Measurements from ENCODE around the gene ADM.

Gene ADM

DNA sequence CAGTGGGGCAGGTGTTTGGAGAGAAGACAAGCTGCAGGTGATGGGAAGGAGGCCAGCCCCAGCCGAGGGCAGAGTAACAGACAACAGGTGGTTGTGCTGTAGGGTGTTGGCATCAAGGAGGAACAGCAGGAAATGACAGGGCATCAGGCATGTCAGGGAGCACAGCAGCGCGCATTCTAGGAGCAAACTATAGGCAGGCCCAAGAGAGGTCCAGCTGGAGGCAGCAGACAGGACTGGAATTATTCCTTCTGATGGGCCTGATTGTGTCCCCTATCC, 13.6 kb downstream of the ADM start:
- H3K4me1 ChIP-seq: peaks cover 13 to 39% (median 21%) of the 10 kb centered on the region in 10 experiments; a peak in 17 of 20 replicates
- peak overlapping the region in 9 of 11 experiments; percentile 15 to 61 (median 35); a peak in 15 of 22 replicates for H3K4me2 ChIP-seq
- TF ChIP-seq Cebpa-rat (IDR thresholded peaks at IDR 0.05): no peak
- H3K9me3 ChIP-seq (replicated peaks in 1 of 11): no peaks in the 10 kb centered on the region
- H3K27me3 ChIP-seq: no peaks in the 10 kb centered on the region; a peak in 1 of 22 replicates
- H3K4me3 ChIP-seq: no peak overlapping the region
- no peak overlapping the region for H3K9ac ChIP-seq
- no peaks in the 10 kb centered on the region for H4K20me1 ChIP-seq
- H3K36me3 ChIP-seq: no peaks in the 10 kb centered on the region
- H3K27ac ChIP-seq: no peak overlapping the region

DNA sequence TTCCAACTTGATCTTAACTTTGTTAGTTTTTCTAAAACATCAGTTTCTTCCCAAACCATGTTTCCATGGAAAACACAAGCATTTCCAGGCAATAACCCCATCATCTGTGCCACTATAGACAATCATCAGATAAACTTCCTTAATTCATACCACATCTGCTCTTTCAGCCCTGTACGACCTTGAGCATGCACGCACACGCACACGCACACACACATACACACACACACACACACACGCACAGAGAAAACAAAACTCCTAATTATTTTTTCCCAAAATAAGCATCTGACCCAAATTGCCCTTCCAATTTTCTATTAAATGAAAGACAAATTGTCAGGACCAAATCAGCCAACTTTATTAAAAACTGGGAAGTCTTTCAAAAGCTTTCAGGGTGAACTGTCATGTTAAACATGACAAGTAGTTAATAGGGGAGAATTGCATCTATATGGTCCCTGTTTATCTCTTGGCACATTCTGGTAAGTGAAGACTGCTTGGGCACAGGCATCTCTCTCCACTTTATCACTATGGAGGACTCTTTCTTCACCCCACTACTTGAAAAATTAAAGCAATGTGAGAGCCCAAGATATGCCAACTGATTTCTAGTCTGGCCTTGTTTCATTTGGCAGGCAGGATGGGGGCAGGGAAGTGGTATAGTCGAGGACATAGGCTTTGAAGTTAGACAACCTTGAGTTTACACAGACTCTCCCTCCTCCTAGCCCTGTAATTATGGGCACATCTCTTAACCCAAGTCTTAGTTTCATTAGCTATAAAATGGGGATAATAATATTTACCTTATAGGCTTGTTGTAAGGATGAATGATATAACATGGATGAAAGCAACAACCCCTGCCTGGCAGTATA, 15.1 kb downstream of the ADM start:
- H4K20me1 ChIP-seq: no peaks in the 10 kb centered on the region
- peaks cover 13 to 53% (median 21%) of the 10 kb centered on the region in 10 experiments; a peak in 17 of 20 replicates for H3K4me1 ChIP-seq
- TF ChIP-seq Cebpa-rat (IDR thresholded peaks at IDR 0.05): no peak
- H3K27ac ChIP-seq: no peak overlapping the region
- H3K4me3 ChIP-seq: no peak overlapping the region
- no peaks in the 10 kb centered on the region; a peak in 1 of 22 replicates for H3K27me3 ChIP-seq
- H3K36me3 ChIP-seq: no peaks in the 10 kb centered on the region
- H3K4me2 ChIP-seq: no peak overlapping the region
- no peaks in the 10 kb centered on the region for H3K9me3 ChIP-seq (replicated peaks in 1 of 11)
- H3K9ac ChIP-seq: no peak overlapping the region

DNA sequence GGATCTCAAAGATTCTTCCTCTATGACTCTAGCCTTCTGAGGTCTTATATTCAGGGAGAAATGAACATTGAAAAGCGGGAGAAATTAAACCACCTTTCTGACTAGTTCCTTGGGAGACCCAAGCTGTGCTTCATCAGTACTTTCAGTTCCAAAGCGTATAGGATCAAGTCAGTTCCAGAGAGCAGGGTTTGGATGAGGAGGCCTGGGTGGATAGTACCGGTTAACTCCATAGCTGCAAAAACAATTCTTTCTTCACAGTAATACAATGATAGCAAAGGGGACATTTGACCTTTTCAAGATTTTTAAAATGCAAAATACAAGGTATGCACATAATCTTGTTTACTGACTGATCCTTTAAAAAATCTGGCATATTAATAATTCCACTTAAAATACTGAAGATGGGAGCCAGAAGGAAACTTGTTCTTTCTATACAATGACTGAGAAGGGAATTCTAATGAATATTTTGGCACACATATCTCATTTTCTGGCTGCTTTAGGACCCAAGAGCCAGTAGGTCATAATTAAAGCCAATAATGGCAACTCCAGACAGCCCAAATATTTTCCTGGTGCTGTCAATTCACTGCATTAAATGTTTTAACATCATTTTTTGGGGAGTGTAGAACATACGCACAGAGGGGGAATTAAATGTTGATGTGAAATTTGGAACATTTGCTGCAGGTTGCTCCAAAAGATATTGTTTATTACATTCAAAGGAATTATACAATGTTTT, 16.0 kb downstream of the ADM start:
- TF ChIP-seq Cebpa-rat (IDR thresholded peaks at IDR 0.05): no peak
- H3K9ac ChIP-seq: no peak overlapping the region
- no peaks in the 10 kb centered on the region for H3K9me3 ChIP-seq (replicated peaks in 1 of 11)
- no peak overlapping the region for H3K27ac ChIP-seq
- no peaks in the 10 kb centered on the region for H3K36me3 ChIP-seq
- H3K27me3 ChIP-seq: no peaks in the 10 kb centered on the region; a peak in 1 of 22 replicates
- no peaks in the 10 kb centered on the region for H4K20me1 ChIP-seq
- no peak overlapping the region for H3K4me2 ChIP-seq
- peaks cover 13 to 60% (median 21%) of the 10 kb centered on the region in 10 experiments; a peak in 17 of 20 replicates for H3K4me1 ChIP-seq
- H3K4me3 ChIP-seq: no peak overlapping the region

DNA sequence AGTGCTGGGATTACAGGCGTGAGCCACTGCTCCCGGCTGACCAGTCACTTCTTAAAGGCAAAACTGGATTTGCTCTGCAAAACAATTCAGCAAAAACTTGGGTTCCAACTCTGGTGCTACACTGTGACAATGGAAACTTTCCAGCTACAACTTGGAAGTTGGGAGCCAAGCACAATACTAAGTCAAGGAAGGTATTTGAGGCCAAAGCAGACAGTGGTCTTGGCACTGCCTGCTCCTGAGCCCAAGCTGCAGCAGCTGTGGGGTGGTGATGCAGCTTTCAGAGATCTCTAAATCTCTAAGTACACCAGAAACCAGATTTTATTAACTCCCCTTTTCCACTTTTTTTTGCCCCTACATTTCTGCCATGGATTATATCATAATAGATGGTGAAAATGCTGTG, 17.5 kb downstream of the ADM start:
- Histone ChIP-seq H3K9ac (peak overlapping the region in 1 of 11 experiments; percentile 26; a peak in 2 of 22 replicates), H3K4me2 (peak overlapping the region in 3 of 11 experiments; percentile 50 to 72 (median 69); a peak in 6 of 22 replicates), H3K36me3 (no peaks in the 10 kb centered on the region), H4K20me1 (no peaks in the 10 kb centered on the region), H3K4me1 (peaks cover 13 to 60% (median 20%) of the 10 kb centered on the region in 10 experiments; a peak in 18 of 20 replicates), H3K4me3 (no peak overlapping the region), H3K9me3 (replicated peaks in 1 of 11) (peaks cover 0 to 8% (median 0%) of the 10 kb centered on the region in 11 experiments; a peak in 2 of 22 replicates), H3K27me3 (no peaks in the 10 kb centered on the region), H3K27ac (0 out of 22 replicates have a peak overlapping the region, but pooled peaks of 2 of the 11 experiments have one; percentile 1 to 13)
- TF ChIP-seq Cebpa-rat (IDR thresholded peaks at IDR 0.05): no peak

DNA sequence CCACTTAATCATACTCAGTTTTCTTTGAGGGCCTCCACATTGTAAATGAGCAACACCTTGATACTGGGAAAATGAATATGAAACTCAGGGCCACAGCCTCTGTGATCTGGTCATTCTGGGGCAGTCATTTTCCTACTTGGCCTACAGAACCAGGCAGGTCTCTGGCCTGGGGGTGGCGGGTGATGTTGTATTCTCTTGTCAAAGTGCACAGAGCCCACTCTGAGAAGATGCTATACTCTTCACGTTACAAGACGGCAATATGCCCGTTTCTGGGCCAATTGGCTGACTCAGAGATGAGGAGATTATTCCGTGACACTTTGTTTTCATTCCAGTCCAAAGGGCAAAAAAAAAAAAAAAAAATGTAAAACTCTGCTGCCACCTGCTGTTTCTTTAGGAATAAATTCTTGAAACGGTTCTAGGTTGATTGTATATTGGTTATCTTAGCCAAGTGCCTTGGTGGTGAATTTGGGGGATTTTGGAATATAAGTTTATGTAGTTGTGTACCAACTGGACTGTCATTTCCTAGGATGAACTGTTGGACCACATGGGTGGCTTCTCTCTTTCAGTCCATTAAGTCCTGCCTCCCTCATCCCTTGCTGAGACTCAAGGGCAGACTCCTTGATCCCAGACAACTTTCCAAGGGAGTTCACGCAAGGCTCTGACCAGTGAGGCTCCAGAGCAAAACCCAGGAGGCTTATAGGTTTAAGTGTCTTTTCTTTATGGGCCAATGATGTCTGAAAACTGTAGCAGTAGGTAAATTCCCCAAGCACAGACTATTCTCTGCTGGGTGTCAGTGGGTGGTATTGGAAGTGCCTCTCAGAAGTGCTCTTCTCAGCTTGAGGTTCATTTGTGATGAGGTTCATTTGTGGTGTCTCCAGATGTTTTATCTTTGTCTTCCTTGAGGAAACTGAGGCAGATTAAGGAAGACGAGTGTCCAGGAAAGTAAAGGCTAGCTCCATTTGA, 18.2 kb downstream of the ADM start:
- Histone ChIP-seq H3K4me3 (no peak overlapping the region), H3K27me3 (no peaks in the 10 kb centered on the region), H3K4me1 (peaks cover 6 to 60% (median 17%) of the 10 kb centered on the region in 10 experiments; a peak in 18 of 20 replicates), H3K27ac (0 out of 22 replicates have a peak overlapping the region, but pooled peaks of 1 of the 11 experiments have one; percentile 1), H3K9ac (peak overlapping the region in 1 of 11 experiments; percentile 26; a peak in 3 of 22 replicates), H3K9me3 (replicated peaks in 1 of 11) (peaks cover 0 to 13% (median 0%) of the 10 kb centered on the region in 11 experiments; a peak in 2 of 22 replicates), H3K36me3 (no peaks in the 10 kb centered on the region), H3K4me2 (peak overlapping the region in 5 of 11 experiments; percentile 27 to 72 (median 50); a peak in 8 of 22 replicates), H4K20me1 (no peaks in the 10 kb centered on the region)
- TF ChIP-seq Cebpa-rat (IDR thresholded peaks at IDR 0.05): no peak

DNA sequence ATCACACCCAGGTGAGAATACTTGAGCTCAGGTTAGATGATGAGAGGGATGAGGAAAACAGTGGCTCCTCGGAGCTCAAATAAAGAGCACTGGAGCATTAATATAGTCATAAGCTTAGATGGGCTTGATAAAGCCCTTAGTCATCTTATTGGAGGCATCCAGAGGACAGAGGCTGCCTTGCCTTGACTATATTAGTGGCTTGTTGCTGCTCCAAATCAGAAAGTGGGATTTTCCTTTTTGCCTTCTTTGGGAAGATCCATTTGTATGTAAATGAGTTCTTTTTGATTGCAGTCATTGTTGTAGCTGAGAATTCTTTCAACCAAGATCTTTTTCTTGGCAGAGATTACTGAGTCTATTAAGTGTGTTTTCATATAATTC, 18.9 kb downstream of the ADM start:
- no peaks in the 10 kb centered on the region for H3K36me3 ChIP-seq
- no peak overlapping the region for H3K4me3 ChIP-seq
- H4K20me1 ChIP-seq: no peaks in the 10 kb centered on the region
- no peak overlapping the region; a peak in 1 of 22 replicates for H3K9ac ChIP-seq
- H3K9me3 ChIP-seq (replicated peaks in 1 of 11): peaks cover 0 to 13% (median 0%) of the 10 kb centered on the region in 11 experiments; a peak in 2 of 22 replicates
- H3K27me3 ChIP-seq: no peaks in the 10 kb centered on the region
- no peak for TF ChIP-seq Cebpa-rat (IDR thresholded peaks at IDR 0.05)
- H3K4me1 ChIP-seq: peaks cover 0 to 65% (median 14%) of the 10 kb centered on the region in 10 experiments; a peak in 14 of 20 replicates
- H3K27ac ChIP-seq: no peak overlapping the region
- H3K4me2 ChIP-seq: peak overlapping the region in 3 of 11 experiments; percentile 50 to 72 (median 69); a peak in 6 of 22 replicates

DNA sequence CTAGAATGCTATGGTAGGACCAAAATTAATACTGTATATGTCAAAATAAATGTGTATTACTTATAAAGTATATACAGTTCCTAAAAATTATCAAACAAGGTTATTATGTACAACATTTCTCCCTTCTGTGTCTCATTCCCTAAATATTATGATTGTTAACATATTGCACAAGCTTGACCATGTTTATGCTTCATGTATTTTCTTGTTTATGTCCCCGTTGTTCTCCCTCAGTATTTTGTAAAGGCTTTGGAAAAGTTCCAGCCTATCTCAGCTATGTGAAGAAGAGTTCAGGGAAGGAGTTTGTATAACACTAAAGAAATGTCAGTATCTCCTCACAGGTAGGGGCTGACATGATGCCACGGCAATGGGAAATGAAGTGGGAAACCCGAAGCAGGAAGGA, 19.6 kb downstream of the ADM start:
- Histone ChIP-seq H3K4me1 (peaks cover 0 to 72% (median 15%) of the 10 kb centered on the region in 10 experiments; a peak in 10 of 20 replicates), H3K9me3 (replicated peaks in 1 of 11) (peaks cover 0 to 13% (median 0%) of the 10 kb centered on the region in 11 experiments; a peak in 2 of 22 replicates), H3K9ac (no peak overlapping the region), H3K4me3 (no peak overlapping the region), H3K27me3 (no peaks in the 10 kb centered on the region), H4K20me1 (no peaks in the 10 kb centered on the region), H3K4me2 (peak overlapping the region in 2 of 11 experiments; percentile 82 to 92; a peak in 4 of 22 replicates), H3K36me3 (no peaks in the 10 kb centered on the region), H3K27ac (no peak overlapping the region)
- no peak for TF ChIP-seq Cebpa-rat (IDR thresholded peaks at IDR 0.05)
